CD4-positive, alpha-beta T cell treated with Interleukin-21 for 1 hour (primary cell): ENCODE measurements around the gene HCN4.

Source experiments
- DNase-seq: peaks from one replicate; pipeline ENCODE4 v3.0.0-alpha.2; 2020

HCN4 gene

GRCh38 chr15:73378089-73378488 lies 9.3 kb upstream of the HCN4 start:
- DNase-seq, result no peak

- DNase-seq, result no peak
Measured at GRCh38 chr15:73375755-73376305, 7.1 kb upstream of the HCN4 start.

GRCh38 chr15:73375012-73375411 lies 6.3 kb upstream of the HCN4 start:
- no peak for DNase-seq

GRCh38 chr15:73374604-73375003 lies 5.8 kb upstream of the HCN4 start:
- no peak for DNase-seq

GRCh38 chr15:73373221-73373620 lies 4.5 kb upstream of the HCN4 start:
- DNase-seq, result no peak

GRCh38 chr15:73371812-73372211 lies 3.1 kb upstream of the HCN4 start:
- no peak for DNase-seq

GRCh38 chr15:73370151-73370550 lies 1.4 kb upstream of the HCN4 start:
- DNase-seq, result no peak

GRCh38 chr15:73369154-73369694 lies 466 bp upstream of the HCN4 start:
- DNase-seq, result no peak

- DNase-seq, result no peak
Measured at GRCh38 chr15:73367624-73368300, 996 bp downstream of the HCN4 start.

- DNase-seq, result no peak
Measured at GRCh38 chr15:73366766-73367623, 1.8 kb downstream of the HCN4 start.

- no peak for DNase-seq
Measured at GRCh38 chr15:73364070-73364469, 4.7 kb downstream of the HCN4 start.

- DNase-seq, result no peak
Measured at GRCh38 chr15:73362900-73363299, 5.9 kb downstream of the HCN4 start.

- DNase-seq, result no peak
Measured at GRCh38 chr15:73361337-73361736, 7.4 kb downstream of the HCN4 start.

GRCh38 chr15:73359651-73360050 lies 9.1 kb downstream of the HCN4 start:
- no peak for DNase-seq

GRCh38 chr15:73357999-73358665 lies 10.6 kb downstream of the HCN4 start:
- no peak for DNase-seq

GRCh38 chr15:73355612-73356265 lies 13.0 kb downstream of the HCN4 start:
- DNase-seq, result no peak

- DNase-seq, result no peak
Measured at GRCh38 chr15:73354241-73354640, 14.5 kb downstream of the HCN4 start.

- DNase-seq, result no peak
Measured at GRCh38 chr15:73353734-73354133, 15.0 kb downstream of the HCN4 start.

- DNase-seq, result no peak
Measured at GRCh38 chr15:73352082-73352481, 16.7 kb downstream of the HCN4 start.

GRCh38 chr15:73349191-73349590 lies 19.6 kb downstream of the HCN4 start:
- no peak for DNase-seq

GRCh38 chr15:73346735-73347312 lies 21.9 kb downstream of the HCN4 start:
- DNase-seq, result peak; percentile 40

GRCh38 chr15:73345658-73346057 lies 23.1 kb downstream of the HCN4 start:
- DNase-seq, result no peak
